ENCODE data around the gene SLC38A11.

DNA sequence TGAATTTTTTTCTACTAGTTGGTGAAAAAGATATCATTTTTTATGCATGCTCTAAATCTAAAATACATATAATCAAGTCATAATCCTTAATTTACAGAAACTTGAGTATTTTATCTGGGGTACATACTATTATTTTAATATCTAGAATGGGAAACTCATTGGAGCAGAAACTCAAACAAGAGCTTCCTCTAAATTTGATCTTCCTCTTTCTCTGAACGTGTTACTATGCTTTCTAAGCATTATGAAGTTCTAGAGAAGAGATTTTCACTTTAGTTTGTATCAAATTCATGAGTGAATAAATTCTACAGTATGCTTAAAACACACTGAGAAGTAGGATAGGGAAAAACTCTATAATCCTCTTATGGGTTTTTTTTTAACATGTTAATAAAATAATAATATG lies 20.6 kb upstream of the SLC38A11 start:
- TF ChIP-seq, protein P1, sequence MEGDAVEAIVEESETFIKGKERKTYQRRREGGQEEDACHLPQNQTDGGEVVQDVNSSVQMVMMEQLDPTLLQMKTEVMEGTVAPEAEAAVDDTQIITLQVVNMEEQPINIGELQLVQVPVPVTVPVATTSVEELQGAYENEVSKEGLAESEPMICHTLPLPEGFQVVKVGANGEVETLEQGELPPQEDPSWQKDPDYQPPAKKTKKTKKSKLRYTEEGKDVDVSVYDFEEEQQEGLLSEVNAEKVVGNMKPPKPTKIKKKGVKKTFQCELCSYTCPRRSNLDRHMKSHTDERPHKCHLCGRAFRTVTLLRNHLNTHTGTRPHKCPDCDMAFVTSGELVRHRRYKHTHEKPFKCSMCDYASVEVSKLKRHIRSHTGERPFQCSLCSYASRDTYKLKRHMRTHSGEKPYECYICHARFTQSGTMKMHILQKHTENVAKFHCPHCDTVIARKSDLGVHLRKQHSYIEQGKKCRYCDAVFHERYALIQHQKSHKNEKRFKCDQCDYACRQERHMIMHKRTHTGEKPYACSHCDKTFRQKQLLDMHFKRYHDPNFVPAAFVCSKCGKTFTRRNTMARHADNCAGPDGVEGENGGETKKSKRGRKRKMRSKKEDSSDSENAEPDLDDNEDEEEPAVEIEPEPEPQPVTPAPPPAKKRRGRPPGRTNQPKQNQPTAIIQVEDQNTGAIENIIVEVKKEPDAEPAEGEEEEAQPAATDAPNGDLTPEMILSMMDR (IDR thresholded peaks at IDR 0.05): no peak
- no peak for TF ChIP-seq POLR2A (IDR thresholded peaks at IDR 0.05)
- no peak for TF ChIP-seq POLR2AphosphoS5 (IDR thresholded peaks at IDR 0.05)
- no peak for TF ChIP-seq EP300 (IDR thresholded peaks at IDR 0.05)
